Gastroesophageal sphincter (tissue), 4 donors: ENCODE results near the gene PTPRG. TPM values are rescaled to one million over a fixed set of nuclear protein-coding genes. Genes with fewer than 3 reads are reported as not detected.

Source experiments
- ATAC-seq: fragments of 150-250 bp; one replicate; pipeline ENCODE4 v1.9.1; 2016; ENCODE audit warnings: mild to moderate bottlenecking, moderate library complexity
- H3K27ac ChIP-seq, 4 donors: fragments of 200-600 bp; sonication (generic) in 3 of 4; 1 replicate in 3 of 4; 2 replicates in 1 of 4; pipeline ENCODE4 v1.5.1; 2016 to 2019
- H3K27me3 ChIP-seq: fragments of 200-600 bp; sonication (generic); one replicate; pipeline ENCODE4 v1.5.1; 2019
- H3K36me3 ChIP-seq, 2 donors: fragments of 200-600 bp; sonication (generic); one replicate each; pipeline ENCODE4 v1.5.1; 2019; ENCODE audit warnings: control low read depth in 1 of 2
- H3K4me1 ChIP-seq, 3 donors: fragments of 200-600 bp; sonication (generic); 1 replicate in 2 of 3; 2 replicates in 1 of 3; pipeline ENCODE4 v1.5.1; 2016 to 2019; ENCODE audit warnings: control low read depth in 2 of 3
- H3K4me3 ChIP-seq, 2 donors: fragments of 200-600 bp; sonication (generic); one replicate each; pipeline ENCODE4 v1.5.1; 2019; ENCODE audit warnings: mild to moderate bottlenecking in 1 of 2, moderate library complexity in 1 of 2
- H3K9me3 ChIP-seq, 3 donors: fragments of 200-600 bp; sonication (generic); one replicate each; pipeline ENCODE4 v1.5.1; 2017 to 2019; ENCODE audit warnings: control low read depth in 2 of 3
- CTCF ChIP-seq, 4 experiments: fragments of 200-600 bp in 2 of 4; fragments of 450-650 bp in 2 of 4; sonication (generic) in 1 of 4; IDR thresholded peaks; one replicate each; pipeline ENCODE4 v1.5.1; 2017 to 2019; ENCODE audit warnings: antibody characterized with exemption in 4 of 4, mild to moderate bottlenecking in 2 of 4, moderate library complexity in 2 of 4
- EP300 ChIP-seq: sonication (generic); formaldehyde crosslinking; IDR thresholded peaks from one replicate; pipeline ENCODE4 v1.6.1; 2017; ENCODE audit warnings: antibody characterized with exemption, mild to moderate bottlenecking
- POLR2A ChIP-seq, 2 donors: fragments of 450-650 bp; IDR thresholded peaks; one replicate each; pipeline ENCODE4 v1.6.1; 2017; ENCODE audit warnings: antibody characterized with exemption in 2 of 2, mild to moderate bottlenecking in 2 of 2, moderate library complexity in 1 of 2
- POLR2AphosphoS5 ChIP-seq: sonication (generic); formaldehyde crosslinking; IDR thresholded peaks from one replicate; pipeline ENCODE4 v1.6.1; 2017; ENCODE audit warnings: antibody characterized with exemption
- WGBS, 2 donors: methylation state at CpG; one replicate each; pipeline ENCODE4 v1.1.5; 2018; ENCODE audit warnings: low coverage in 1 of 2; 5-methylcytosine and 5-hydroxymethylcytosine counted together
- total RNA-seq, 4 donors: library from RNA; depleted of rRNA; stranded (reverse); fragments of >200 nt; gene quantifications; one replicate each; pipeline ENCODE4 v1.1.0, GENCODE V29; 2016

PTPRG gene
- total RNA-seq, 4 donors from 2014 or later: 48.7 to 81.9 (median 52.8) TPM

DNA sequence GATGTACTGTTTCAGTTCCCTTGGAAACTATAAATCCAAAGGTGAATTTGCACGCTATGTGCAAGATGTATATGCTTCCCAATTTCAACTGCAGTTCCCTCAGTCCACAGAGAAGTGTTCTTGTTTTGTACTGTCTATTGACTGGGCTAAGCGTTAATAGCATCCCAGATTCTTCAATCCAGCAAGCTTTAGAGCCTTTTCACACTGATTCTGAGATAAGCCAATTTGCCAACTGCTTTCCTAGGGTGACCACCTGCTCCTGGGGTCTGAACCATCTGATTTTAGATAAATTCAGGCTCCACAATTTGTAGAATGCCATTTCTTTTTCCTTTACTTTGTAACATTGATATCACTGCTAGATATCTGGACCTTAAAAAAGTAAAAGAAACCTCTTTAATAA is 340.1 kb downstream of the PTPRG start:
- Histone ChIP-seq H3K27me3 (no peaks in the 10 kb centered on the region), H3K4me3 (no peak overlapping the region), H3K4me1 (peaks cover 8 to 34% (median 16%) of the 10 kb centered on the region in 3 donors), H3K27ac (no peak overlapping the region), H3K9me3 (no peaks in the 10 kb centered on the region), H3K36me3 (no peaks in the 10 kb centered on the region)
- no peak for TF ChIP-seq EP300
- TF ChIP-seq POLR2AphosphoS5: no peak
- no peak for TF ChIP-seq CTCF (IDR thresholded peaks at IDR 0.05)
- no peak for TF ChIP-seq POLR2A (IDR thresholded peaks at IDR 0.05)
- ATAC-seq: no peak
- 80 to 100% methylated on average over 1 to 2 of the region's 2 CpGs for WGBS, 2 donors

GRCh38 chr3:61901986-61902385 is 340.6 kb downstream of the PTPRG start:
- 59 to 80% methylated on average over 2 of the region's 2 CpGs for WGBS, 2 donors
- TF ChIP-seq POLR2A (IDR thresholded peaks at IDR 0.05) (no peak), CTCF (IDR thresholded peaks at IDR 0.05) (no peak), EP300 (no peak), POLR2AphosphoS5 (no peak)
- no peaks in the 10 kb centered on the region for H3K27me3 ChIP-seq
- H3K9me3 ChIP-seq: no peaks in the 10 kb centered on the region
- H3K4me1 ChIP-seq: peaks cover 8 to 35% (median 16%) of the 10 kb centered on the region in 3 donors
- H3K36me3 ChIP-seq: no peaks in the 10 kb centered on the region
- no peak for ATAC-seq
- H3K4me3 ChIP-seq: no peak overlapping the region
- no peak overlapping the region for H3K27ac ChIP-seq

DNA sequence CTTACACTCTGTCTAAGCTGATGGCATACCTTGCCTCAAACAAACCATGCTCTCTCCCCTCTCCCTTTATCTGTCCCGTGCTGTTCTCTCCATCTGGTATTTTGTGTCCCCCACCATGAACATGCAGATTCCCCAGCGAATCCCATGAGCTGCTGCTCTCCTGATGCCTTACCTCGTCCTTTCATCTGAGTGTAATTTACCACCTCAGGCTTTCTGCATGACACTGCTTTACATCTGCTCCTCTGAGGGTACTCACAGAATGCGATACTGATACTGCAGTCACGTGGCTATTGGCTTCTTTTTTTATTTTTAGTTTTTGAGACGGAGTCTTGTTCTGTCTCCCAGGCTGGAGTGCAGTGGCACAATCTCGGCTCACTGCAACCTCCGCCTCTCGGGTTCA is 341.7 kb downstream of the PTPRG start:
- Histone ChIP-seq H3K36me3 (no peaks in the 10 kb centered on the region), H3K9me3 (no peaks in the 10 kb centered on the region), H3K4me1 (peaks cover 8 to 35% (median 16%) of the 10 kb centered on the region in 3 donors), H3K27ac (peak overlapping the region in 2 of 4 donors; percentile 51 to 58), H3K27me3 (no peaks in the 10 kb centered on the region), H3K4me3 (no peak overlapping the region)
- no peak for ATAC-seq
- 89 to 95% methylated on average over 5 to 9 of the region's 9 CpGs for WGBS, 2 donors
- TF ChIP-seq POLR2A (IDR thresholded peaks at IDR 0.05) (no peak), EP300 (no peak), POLR2AphosphoS5 (no peak), CTCF (IDR thresholded peaks at IDR 0.05) (no peak)

GRCh38 chr3:61903931-61904657 is 342.7 kb downstream of the PTPRG start:
- WGBS, 2 donors: 14 to 23% methylated on average over 3 to 4 of the region's 4 CpGs
- H3K9me3 ChIP-seq: no peaks in the 10 kb centered on the region
- H3K27me3 ChIP-seq: no peaks in the 10 kb centered on the region
- peaks cover 8 to 35% (median 16%) of the 10 kb centered on the region in 3 donors for H3K4me1 ChIP-seq
- H3K36me3 ChIP-seq: no peaks in the 10 kb centered on the region
- no peak for TF ChIP-seq EP300
- no peak for TF ChIP-seq CTCF (IDR thresholded peaks at IDR 0.05)
- no peak for TF ChIP-seq POLR2A (IDR thresholded peaks at IDR 0.05)
- TF ChIP-seq POLR2AphosphoS5: no peak
- H3K27ac ChIP-seq: peak overlapping the region; percentile 35 to 63 (median 54)
- H3K4me3 ChIP-seq: no peak overlapping the region
- peak; percentile 69 for ATAC-seq

DNA sequence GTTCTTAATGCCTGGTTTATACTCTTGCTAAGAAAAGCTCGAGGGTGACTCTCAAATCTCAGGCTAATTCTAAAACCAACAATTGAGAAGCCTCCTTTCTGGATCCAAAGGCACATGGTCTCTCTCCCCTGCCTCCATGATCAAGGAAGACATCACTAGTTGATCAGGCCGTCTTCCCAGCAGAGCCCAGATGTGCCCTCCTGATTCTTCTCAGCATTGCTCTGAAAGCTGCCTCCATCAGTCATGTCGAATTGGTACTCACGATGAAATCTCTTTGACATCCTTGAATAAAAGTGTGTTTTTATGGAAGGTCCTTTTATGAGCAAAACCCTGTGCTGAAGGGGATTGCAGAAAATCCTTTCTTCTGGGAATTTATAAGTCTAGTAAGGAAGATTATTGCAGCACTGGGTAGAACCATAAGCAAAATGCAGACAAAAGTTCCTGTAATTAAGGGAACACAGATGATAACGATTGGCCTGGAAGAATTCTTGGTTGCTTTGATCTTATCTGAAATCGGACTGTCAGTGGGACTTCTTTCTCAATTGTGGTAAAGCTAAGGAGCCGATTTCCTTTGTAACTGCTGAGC is 345.9 kb downstream of the PTPRG start:
- no peak for ATAC-seq

More for the DNA sequence above, 345.9 kb downstream of the PTPRG start:
- Histone ChIP-seq H3K27ac (no peak overlapping the region), H3K4me1 (peaks cover 8 to 35% (median 16%) of the 10 kb centered on the region in 3 donors), H3K36me3 (no peaks in the 10 kb centered on the region), H3K27me3 (no peaks in the 10 kb centered on the region), H3K4me3 (no peak overlapping the region), H3K9me3 (no peaks in the 10 kb centered on the region)
- WGBS, 2 donors: 81 to 88% methylated on average over 6 to 7 of the region's 7 CpGs
- no peak for TF ChIP-seq CTCF (IDR thresholded peaks at IDR 0.05)
